HepG2 (cell line): ENCODE measurements around the gene CCDC97. TPM values are rescaled to one million over a fixed set of nuclear protein-coding genes. Genes with fewer than 3 reads are reported as not detected.

Experiments
- BCL6 ChIP-seq: IDR thresholded peaks from 2 replicates; pipeline ENCODE4 v1.6.1; 2016; ENCODE audit warnings: missing genetic modification reagents, missing compliant biosample characterization
- CERS6 ChIP-seq: sonication (generic); formaldehyde crosslinking; IDR thresholded peaks from 2 replicates; pipeline ENCODE4 v1.5.0; 2020; ENCODE audit warnings: missing genetic modification reagents
- FOXK2 ChIP-seq: fragments of 450-650 bp; IDR thresholded peaks from 2 replicates; pipeline ENCODE4 v1.6.1; 2016
- HCFC1 ChIP-seq: fragments of 150-350 bp; IDR thresholded peaks from 2 replicates; pipeline ENCODE4 v1.6.1; 2014; ENCODE audit warnings: low read depth, low read length
- HNRNPL ChIP-seq: fragments of 200-400 bp; formaldehyde crosslinking; IDR thresholded peaks from 2 replicates; pipeline ENCODE4 v1.6.1; 2017; ENCODE audit warnings: mild to moderate bottlenecking, low read depth, low read length
- KDM2A ChIP-seq: sonication (generic); formaldehyde crosslinking; IDR thresholded peaks from 2 replicates; pipeline ENCODE4 v1.4.0; 2020; ENCODE audit warnings: low read depth, missing genetic modification reagents, borderline replicate concordance
- KDM5B ChIP-seq: sonication (generic); formaldehyde crosslinking; IDR thresholded peaks from 2 replicates; pipeline ENCODE4 v1.4.0; 2020; ENCODE audit warnings: missing genetic modification reagents, mild to moderate bottlenecking, borderline replicate concordance
- KLF13 ChIP-seq: sonication (generic); formaldehyde crosslinking; IDR thresholded peaks from 2 replicates; pipeline ENCODE4 v1.4.0; 2020; ENCODE audit warnings: mild to moderate bottlenecking, missing genetic modification reagents
- MTA3 ChIP-seq: sonication (generic); formaldehyde crosslinking; IDR thresholded peaks from 2 replicates; pipeline ENCODE4 v1.4.0; 2020; ENCODE audit warnings: missing genetic modification reagents
- MTF1 ChIP-seq: sonication (generic); formaldehyde crosslinking; IDR thresholded peaks from 2 replicates; pipeline ENCODE4 v1.5.0; 2020; ENCODE audit warnings: missing genetic modification reagents
- NCOA1 ChIP-seq: sonication (generic); formaldehyde crosslinking; IDR thresholded peaks from 2 replicates; pipeline ENCODE4 v1.9.0; 2021; ENCODE audit warnings: missing genetic modification reagents
- NRL ChIP-seq: sonication (generic); formaldehyde crosslinking; IDR thresholded peaks from 2 replicates; pipeline ENCODE4 v1.5.0; 2020; ENCODE audit warnings: missing genetic modification reagents, mild to moderate bottlenecking, moderate library complexity, borderline replicate concordance
- PHF20 ChIP-seq: sonication (generic); formaldehyde crosslinking; IDR thresholded peaks from 2 replicates; pipeline ENCODE4 v1.5.0; 2020; ENCODE audit warnings: mild to moderate bottlenecking, missing genetic modification reagents
- RBM39 ChIP-seq: fragments of 200-400 bp; formaldehyde crosslinking; IDR thresholded peaks from one replicate; pipeline ENCODE4 v1.6.1; 2018; ENCODE audit warnings: antibody characterized with exemption, mild to moderate bottlenecking, low read depth, low read length; ENCODE audit not compliant: poor library complexity, severe bottlenecking
- STAG1 ChIP-seq: sonication (generic); formaldehyde crosslinking; IDR thresholded peaks from 2 replicates; pipeline ENCODE4 v1.4.0; 2020; ENCODE audit warnings: missing genetic modification reagents
- ZKSCAN1 ChIP-seq: fragments of 150-350 bp; IDR thresholded peaks from 2 replicates; pipeline ENCODE4 v1.6.1; 2014; ENCODE audit warnings: low read length
- ZKSCAN5 ChIP-seq: sonication (generic); formaldehyde crosslinking; IDR thresholded peaks from 2 replicates; pipeline ENCODE4 v1.5.1; 2020; ENCODE audit warnings: mild to moderate bottlenecking, missing genetic modification reagents
- ZKSCAN8 ChIP-seq: IDR thresholded peaks from 2 replicates; pipeline ENCODE4 v1.6.1; 2016; ENCODE audit warnings: borderline replicate concordance, missing genetic modification reagents, missing compliant biosample characterization
- ZNF33B ChIP-seq: sonication (generic); formaldehyde crosslinking; IDR thresholded peaks from 2 replicates; pipeline ENCODE4 v1.5.1; 2020; ENCODE audit warnings: mild to moderate bottlenecking, missing genetic modification reagents
- ZNF441 ChIP-seq: sonication (generic); formaldehyde crosslinking; IDR thresholded peaks from 2 replicates; pipeline ENCODE4 v1.7.0; 2021; ENCODE audit warnings: missing genetic modification reagents, borderline replicate concordance
- ZNF558 ChIP-seq: sonication (generic); formaldehyde crosslinking; IDR thresholded peaks from 2 replicates; pipeline ENCODE4 v1.9.0; 2022; ENCODE audit warnings: mild to moderate bottlenecking, missing genetic modification reagents, borderline replicate concordance
- ZNF607 ChIP-seq: sonication (generic); formaldehyde crosslinking; IDR thresholded peaks from 2 replicates; pipeline ENCODE4 v1.5.1; 2020; ENCODE audit warnings: missing genetic modification reagents, mild to moderate bottlenecking, borderline replicate concordance
- ZNF672 ChIP-seq: sonication (generic); formaldehyde crosslinking; IDR thresholded peaks from 2 replicates; pipeline ENCODE4 v1.8.1; 2022; ENCODE audit warnings: missing genetic modification reagents
- ZNF704 ChIP-seq: sonication (generic); formaldehyde crosslinking; IDR thresholded peaks from 2 replicates; pipeline ENCODE4 v1.8.1; 2023; ENCODE audit warnings: mild to moderate bottlenecking, inconsistent platforms, moderate library complexity, missing genetic modification reagents, borderline replicate concordance
- ZNF709 ChIP-seq: sonication (generic); formaldehyde crosslinking; IDR thresholded peaks from 2 replicates; pipeline ENCODE4 v1.5.0; 2020; ENCODE audit warnings: mild to moderate bottlenecking, missing genetic modification reagents
- ZSCAN31 ChIP-seq: sonication (generic); formaldehyde crosslinking; IDR thresholded peaks from 2 replicates; pipeline ENCODE4 v1.5.0; 2020; ENCODE audit warnings: low read depth, mild to moderate bottlenecking, missing genetic modification reagents
- polyA plus RNA-seq, 8 experiments: library from polyadenylated mRNA; depleted of rRNA in 3 of 8; stranded (reverse) in 7 of 8; unstranded in 1 of 8; fragments of >200 nt; fragmentation: Illumina TruSeq in 4 of 8; extraction: Trizol in 4 of 8; gene quantifications; 2 replicates each; pipeline versions ENCODE4 v1.2.1 to v1.2.3, GENCODE V29; 2011 to 2016; ENCODE audit warnings: low read depth in 4 of 8, missing spikeins in 1 of 8, mixed read lengths in 1 of 8; ENCODE audit not compliant: insufficient read depth in 1 of 8
- total RNA-seq, 5 experiments: library from RNA; depleted of rRNA; stranded (reverse); fragments of >200 nt; fragmentation: Illumina TruSeq; extraction: Trizol; gene quantifications; 2 replicates each; pipeline ENCODE4 v1.2.3, GENCODE V29; 2016; ENCODE audit warnings: low read depth in 1 of 5
- TF ChIP-seq, protein P1 (sequence below): sonication (generic); formaldehyde crosslinking; conservative IDR thresholded peaks from 2 replicates; pipeline ENCODE4 v1.5.0; 2020; ENCODE audit warnings: missing genetic modification reagents
- TF ChIP-seq, protein P2 (sequence below): sonication (generic); formaldehyde crosslinking; IDR thresholded peaks from 2 replicates; pipeline ENCODE4 v1.4.0; 2020; ENCODE audit warnings: missing genetic modification reagents, mild to moderate bottlenecking, borderline replicate concordance

Gene CCDC97
- total and polyA plus RNA-seq, 2 of the 13 experiments (the other 11 are each of a cell fraction or from before 2014, with no cell fraction given): 6.2 to 7.3 TPM

DNA sequence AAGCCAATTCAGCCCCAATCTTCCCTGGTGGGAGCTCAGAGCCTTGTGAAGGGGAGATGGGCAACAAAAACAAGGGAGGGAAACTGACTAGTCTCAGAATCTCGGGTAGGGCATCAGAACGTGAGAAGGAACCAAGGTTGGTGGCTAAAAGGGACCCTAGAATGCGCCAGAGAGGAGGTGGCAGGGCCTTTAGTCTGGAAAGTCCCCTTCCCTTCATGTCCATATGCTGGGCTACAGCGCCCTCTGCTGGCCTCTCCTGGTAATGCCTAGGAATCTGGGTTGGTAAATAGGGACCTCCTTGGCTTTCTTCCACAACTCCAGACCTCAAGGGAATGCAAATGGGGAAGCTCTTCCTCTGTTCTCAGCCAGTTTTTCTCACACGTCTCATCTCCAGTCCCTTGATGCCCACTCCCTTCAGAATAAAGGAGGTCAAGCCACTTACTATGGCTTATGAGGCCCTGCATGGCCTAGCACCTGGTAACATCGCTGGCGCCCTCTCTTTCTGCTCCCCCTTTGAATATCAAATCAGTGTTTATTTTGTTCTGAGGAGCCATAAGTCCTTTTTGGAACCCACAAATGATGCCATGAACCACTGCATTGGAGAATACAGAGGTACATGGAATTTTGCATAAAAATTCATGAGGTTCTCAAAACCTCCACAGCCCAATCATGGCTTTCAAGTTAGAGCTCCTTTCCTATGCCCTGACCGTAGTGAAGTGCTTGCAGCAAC is 1.4 kb upstream of the CCDC97 start (continued):
- TF ChIP-seq MTA3 (CRISPR knock-in tag): no peak
- no peak for TF ChIP-seq HCFC1
- peak; percentile 15; the same call in 1 of the 2 replicates for TF ChIP-seq NRL
- TF ChIP-seq ZKSCAN5 (CRISPR knock-in tag): no peak
- no peak for TF ChIP-seq ZSCAN31 (CRISPR knock-in tag)
- TF ChIP-seq ZKSCAN8: no peak
- no peak for TF ChIP-seq ZKSCAN1
- no peak for TF ChIP-seq ZNF558 (CRISPR knock-in tag)
- no peak; the same call in 1 of the 2 replicates for TF ChIP-seq KDM2A (CRISPR knock-in tag)
- no peak for TF ChIP-seq ZNF607 (CRISPR knock-in tag)
- TF ChIP-seq ZNF704 (CRISPR knock-in tag): no peak
- TF ChIP-seq KLF13 (CRISPR knock-in tag): no peak
- TF ChIP-seq ZNF33B: no peak
- TF ChIP-seq KDM5B: no peak
- no peak for TF ChIP-seq ZNF441 (CRISPR knock-in tag)
- TF ChIP-seq, protein P1, sequence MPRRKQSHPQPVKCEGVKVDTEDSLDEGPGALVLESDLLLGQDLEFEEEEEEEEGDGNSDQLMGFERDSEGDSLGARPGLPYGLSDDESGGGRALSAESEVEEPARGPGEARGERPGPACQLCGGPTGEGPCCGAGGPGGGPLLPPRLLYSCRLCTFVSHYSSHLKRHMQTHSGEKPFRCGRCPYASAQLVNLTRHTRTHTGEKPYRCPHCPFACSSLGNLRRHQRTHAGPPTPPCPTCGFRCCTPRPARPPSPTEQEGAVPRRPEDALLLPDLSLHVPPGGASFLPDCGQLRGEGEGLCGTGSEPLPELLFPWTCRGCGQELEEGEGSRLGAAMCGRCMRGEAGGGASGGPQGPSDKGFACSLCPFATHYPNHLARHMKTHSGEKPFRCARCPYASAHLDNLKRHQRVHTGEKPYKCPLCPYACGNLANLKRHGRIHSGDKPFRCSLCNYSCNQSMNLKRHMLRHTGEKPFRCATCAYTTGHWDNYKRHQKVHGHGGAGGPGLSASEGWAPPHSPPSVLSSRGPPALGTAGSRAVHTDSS (CRISPR knock-in tag): no peak
- no peak for TF ChIP-seq ZNF709 (CRISPR knock-in tag)
- TF ChIP-seq PHF20 (CRISPR knock-in tag): no peak
- TF ChIP-seq STAG1: peak; percentile 73
- no peak for TF ChIP-seq NCOA1 (CRISPR knock-in tag)
- TF ChIP-seq BCL6 (CRISPR knock-in tag): no peak
- TF ChIP-seq HNRNPL: no peak
- TF ChIP-seq RBM39: no peak
- no peak for TF ChIP-seq ZNF672
- peak; percentile 35; the same call in 1 of the 2 replicates for TF ChIP-seq FOXK2
- TF ChIP-seq MTF1 (CRISPR knock-in tag): no peak
- no peak for TF ChIP-seq CERS6
- TF ChIP-seq, protein P2, sequence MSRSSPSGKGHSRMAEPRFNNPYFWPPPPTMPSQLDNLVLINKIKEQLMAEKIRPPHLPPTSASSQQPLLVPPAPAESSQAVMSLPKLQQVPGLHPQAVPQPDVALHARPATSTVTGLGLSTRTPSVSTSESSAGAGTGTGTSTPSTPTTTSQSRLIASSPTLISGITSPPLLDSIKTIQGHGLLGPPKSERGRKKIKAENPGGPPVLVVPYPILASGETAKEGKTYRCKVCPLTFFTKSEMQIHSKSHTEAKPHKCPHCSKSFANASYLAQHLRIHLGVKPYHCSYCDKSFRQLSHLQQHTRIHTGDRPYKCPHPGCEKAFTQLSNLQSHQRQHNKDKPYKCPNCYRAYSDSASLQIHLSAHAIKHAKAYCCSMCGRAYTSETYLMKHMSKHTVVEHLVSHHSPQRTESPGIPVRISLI (CRISPR knock-in tag): no peak
